Hematopoietic multipotent progenitor cell treated with erythropoietin and hydrocortisone succinate and interleukin-3 and kit ligand, for 17 days (in vitro differentiated cells): ENCODE measurements around the gene C10orf143.
"Not testable (repeated sequence)": the region's sequence is repeated elsewhere in the genome, so short reads cannot be mapped to it uniquely, and the experiment has no call there.

Experiments used
- DNase-seq: peaks from one replicate; pipeline ENCODE4 v3.0.0-alpha.2; 2015; ENCODE audit warnings: low spot score

C10orf143 gene

DNA sequence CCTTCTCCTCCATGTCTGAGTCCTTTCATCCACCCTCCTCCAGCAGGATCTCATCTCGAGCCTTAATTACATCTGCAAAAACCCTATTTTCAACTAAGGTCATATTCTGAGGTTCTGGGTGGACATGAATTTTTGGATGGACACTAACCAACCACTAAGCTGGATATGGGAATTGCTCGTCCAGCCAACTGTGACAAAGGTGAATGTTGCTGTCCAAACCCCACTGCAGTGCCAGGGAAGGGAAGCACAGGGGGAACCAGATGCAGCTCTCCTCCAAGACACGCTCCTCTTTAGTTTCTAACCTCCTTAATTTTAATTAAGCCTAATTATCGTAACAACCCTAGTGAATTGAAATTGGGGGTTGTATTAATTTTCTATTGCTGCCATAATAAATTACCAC lies 81.4 kb downstream of the C10orf143 start:
- no peak for DNase-seq

DNA sequence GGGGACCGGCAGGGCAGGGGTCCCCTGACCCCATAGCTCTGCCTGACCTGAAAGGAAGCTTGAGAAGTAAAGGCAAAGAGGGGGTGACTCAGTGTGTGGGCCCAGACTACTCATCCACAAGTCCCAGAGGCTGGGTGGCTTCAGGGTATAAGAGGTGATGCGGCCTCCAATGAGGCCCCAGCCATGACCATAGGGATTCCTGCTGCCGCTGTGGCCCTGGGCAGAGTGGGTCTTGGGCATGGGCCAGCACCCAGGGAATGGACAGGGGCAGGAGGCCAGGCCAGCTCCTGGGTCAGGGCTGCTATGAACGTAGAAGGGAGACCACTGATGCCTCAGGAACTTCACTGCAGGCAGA lies 82.2 kb downstream of the C10orf143 start:
- no peak for DNase-seq

DNA sequence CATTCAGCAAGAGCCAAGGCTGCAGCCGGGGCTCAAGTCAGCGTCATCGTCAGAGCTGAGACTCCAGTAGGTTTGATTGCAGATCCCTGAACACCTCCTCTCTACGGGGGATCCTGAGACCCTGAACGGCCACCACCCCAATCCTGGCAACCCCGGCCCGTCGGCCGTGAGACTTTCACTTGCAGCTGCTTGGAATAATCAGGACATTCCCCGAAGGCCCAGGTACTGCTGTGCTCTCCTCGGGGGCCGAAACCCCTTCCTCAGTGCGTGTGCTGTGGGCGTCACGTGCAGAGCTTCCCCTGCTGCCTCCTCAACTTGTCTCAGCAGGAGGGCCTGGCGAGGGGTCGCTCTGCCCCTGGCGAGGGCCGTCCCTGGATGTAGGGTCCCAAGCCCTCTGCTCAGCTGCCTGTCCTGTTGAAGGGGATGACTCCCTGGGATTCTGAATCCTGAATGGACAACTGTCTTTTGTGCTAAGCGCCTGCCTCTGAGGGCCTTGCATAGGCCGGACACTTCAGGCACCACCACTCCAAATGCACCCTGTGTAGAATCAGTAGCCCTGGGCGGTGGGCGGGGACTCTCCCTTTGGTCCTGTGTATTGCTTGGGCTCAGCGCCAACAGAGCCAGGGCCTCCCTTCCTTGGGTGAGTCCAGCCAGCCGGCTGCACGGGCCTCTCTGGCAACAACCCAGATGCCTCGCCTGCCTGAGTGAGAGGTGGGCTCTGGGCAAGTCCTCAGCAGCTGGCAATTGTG lies 82.7 kb downstream of the C10orf143 start:
- DNase-seq = no peak

GRCh38 chr10:130026670-130027456 lies 83.8 kb downstream of the C10orf143 start:
- DNase-seq = no peak

- no peak for DNase-seq
These were observed 84.7 kb downstream of the C10orf143 start for GRCh38 chr10:130025811-130026485.

- DNase-seq = no peak
These were observed 85.3 kb downstream of the C10orf143 start for GRCh38 chr10:130025326-130025725.

- no peak for DNase-seq
These were observed 85.8 kb downstream of the C10orf143 start for GRCh38 chr10:130024779-130025325.

DNA sequence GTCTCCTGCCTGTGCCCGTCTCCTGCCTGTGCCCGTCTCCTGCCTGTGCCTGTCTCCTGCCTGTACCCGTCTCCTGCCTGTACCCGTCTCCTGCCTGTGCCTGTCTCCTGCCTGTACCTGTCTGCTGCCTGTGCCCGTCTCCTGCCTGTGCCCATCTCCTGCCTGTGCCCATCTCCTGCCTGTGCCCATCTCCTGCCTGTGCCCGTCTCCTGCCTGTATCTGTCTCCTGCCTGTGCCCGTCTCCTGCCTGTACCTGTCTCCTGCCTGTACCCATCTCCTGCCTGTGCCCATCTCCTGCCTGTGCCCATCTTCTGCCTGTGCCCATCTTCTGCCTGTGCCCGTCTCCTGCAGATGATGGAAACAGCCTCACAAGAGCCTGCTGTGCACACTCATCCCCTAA lies 86.3 kb downstream of the C10orf143 start:
- DNase-seq = not testable (repeated sequence)

GRCh38 chr10:130023454-130024230 lies 87.0 kb downstream of the C10orf143 start:
- no peak for DNase-seq

DNA sequence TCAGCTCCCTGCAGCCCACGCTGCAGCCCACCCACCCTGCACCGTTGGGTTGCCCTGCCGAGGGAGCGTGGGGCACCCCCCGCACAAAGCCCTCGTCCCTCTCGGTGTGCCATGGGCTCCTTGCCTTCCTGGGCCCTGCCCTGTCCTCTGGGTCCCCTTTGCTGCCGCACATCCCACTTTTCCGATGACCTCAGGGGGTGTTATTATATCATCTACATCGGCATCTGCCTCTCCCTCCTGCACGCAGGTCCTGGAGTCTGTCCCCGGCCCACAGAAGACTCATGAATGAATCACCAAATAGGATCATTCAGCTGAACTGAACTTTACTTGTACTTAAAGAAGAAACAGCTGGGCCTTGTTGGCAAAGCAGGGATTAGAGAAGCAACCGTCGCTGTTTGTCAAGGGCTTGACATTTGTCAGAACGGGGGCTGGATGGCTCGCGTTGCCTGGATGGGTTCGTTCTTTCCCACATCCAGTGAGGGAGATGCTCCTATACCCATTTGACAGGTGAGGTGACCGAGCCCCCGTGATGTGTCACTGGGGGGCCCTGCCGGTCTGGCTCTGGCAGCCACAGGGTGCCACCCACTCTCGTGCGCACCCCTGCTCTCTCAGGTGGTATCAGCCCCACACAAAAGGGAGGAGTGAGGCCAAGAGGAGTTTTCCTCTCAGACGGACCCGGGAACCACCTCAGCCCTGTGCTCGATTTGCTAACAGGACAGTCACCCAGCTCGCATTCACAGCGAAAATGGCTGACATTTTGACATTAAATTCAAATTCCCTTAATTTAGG lies 87.9 kb downstream of the C10orf143 start:
- no peak for DNase-seq

GRCh38 chr10:130022086-130022485 lies 88.5 kb downstream of the C10orf143 start:
- DNase-seq = no peak

GRCh38 chr10:130021383-130021950 lies 89.2 kb downstream of the C10orf143 start:
- DNase-seq = no peak

DNA sequence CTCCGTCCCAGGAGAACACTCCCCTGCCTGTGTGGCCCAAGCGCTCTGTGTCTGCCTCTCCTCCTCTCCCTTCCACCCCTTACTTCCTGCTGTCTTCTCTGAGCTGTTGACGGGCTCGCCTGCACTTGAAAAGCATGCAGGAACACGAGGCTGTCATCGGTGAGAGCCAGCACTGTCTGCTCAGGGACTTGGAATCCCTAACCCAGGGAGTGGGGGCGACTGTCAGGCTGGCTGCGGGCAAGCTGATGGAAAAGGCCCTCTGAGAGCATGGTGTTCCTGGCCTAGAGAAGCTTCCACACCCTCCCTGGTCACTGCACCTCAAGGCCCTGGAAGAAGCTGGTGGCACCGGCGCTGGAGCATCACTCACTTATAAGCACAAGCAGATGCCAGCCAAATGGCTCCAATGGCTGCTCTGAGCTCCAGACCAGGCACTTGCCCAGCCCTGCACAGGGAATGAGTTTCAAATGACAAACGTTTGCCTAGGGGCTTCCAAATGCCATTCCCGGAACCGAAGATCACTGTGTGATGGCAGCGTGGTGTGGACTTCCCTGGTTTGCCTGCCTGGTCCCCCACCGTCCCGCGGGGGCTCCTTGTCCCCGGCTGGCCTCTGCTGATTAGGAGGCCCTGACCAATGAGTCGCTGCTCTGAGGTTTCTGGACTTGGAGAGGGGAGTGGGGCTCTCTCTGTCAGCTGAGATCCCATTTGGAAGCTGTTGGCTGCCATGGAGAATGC lies 89.8 kb downstream of the C10orf143 start:
- DNase-seq = no peak

- DNase-seq = no peak
These were observed 91.9 kb downstream of the C10orf143 start for GRCh38 chr10:130018730-130019185.

GRCh38 chr10:130018265-130018664 lies 92.4 kb downstream of the C10orf143 start:
- DNase-seq = no peak

GRCh38 chr10:130017631-130018022 lies 93.0 kb downstream of the C10orf143 start:
- no peak for DNase-seq

DNA sequence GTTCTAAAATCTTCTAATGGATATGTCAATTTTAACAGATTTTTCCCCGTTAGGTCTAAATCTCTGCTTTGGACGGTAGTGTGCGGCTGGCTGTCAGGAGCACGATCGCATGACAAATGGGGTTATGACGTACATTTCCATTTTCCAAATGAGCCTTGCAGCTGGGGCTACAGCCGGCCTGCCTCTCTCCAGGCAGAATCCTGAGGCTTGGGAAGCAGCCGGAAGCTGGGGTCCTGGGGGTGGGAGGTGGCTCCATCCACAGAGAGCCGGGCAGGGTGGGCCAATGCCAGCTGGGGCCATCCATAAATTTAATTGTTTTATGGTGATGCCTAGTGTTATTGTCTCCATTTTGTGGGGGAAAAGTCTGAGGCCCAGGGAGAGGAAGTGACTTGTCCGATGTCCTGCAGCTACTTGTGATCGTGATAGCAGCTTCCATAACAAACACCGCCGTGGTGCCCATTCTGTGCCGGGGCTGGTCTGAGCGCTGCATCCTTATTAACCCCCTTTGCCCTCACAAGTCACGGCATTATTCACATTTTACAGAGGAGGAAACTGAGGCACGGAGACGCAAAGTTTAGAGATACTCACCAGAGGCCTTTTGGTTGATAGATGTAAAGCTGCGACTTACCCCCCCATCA lies 93.5 kb downstream of the C10orf143 start:
- no peak for DNase-seq

- no peak for DNase-seq
These were observed 94.5 kb downstream of the C10orf143 start for GRCh38 chr10:130016095-130016494.

DNA sequence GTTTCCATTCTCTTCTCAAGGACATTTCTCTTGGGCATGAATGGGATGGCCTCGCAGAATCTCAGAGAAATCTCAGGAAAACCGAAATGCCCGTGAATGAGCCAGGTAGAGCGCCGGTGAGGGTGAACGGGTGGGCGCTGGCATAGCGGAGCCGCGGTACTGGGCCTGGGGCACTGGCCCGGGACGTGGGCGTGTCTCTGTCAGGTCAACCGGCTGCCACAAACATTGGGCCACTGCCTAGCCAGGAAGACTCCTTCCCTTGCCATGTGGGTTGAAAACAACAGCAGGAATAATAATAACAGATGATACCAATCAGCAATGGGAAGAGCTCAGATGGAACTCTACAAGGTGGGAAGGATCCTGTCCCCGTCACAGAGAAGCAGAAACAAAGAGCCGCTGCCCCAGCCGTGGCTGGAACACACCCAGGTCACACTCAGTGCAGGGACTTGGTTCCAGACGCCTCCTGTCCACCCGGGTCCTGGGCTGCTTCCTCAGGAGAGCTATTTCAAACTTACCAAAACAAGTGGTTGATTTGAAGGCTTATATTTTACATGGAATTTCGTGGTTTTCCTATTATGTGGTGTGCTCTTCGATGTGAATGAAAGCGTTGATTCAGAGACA lies 95.4 kb downstream of the C10orf143 start:
- no peak for DNase-seq
